GM13977 (cell line): Measurements from ENCODE around the gene CUL3.

Experiments
- DNase-seq: peaks from one replicate; pipeline ENCODE4 v3.0.0; 2012; ENCODE audit warnings: low spot score
- CTCF ChIP-seq: IDR thresholded peaks from 2 replicates; pipeline ENCODE4 v1.5.1; 2012; ENCODE audit warnings: mild to moderate bottlenecking, control low read depth; ENCODE audit not compliant: insufficient read depth; ENCODE audit errors: extremely low read depth, missing control alignments
- in situ Hi-C: fragments of 300-500 bp; cut with MboI; formaldehyde crosslinking; loops from one replicate; pipeline ENCODE4 v1.12.0; 2022; ENCODE audit warnings: low sequenced_read_pairs, low pct_unique_long_range_greater_than_20kb, mixed read lengths, inconsistent platforms; ENCODE audit not compliant: unreplicated experiment

The CUL3 gene

DNA sequence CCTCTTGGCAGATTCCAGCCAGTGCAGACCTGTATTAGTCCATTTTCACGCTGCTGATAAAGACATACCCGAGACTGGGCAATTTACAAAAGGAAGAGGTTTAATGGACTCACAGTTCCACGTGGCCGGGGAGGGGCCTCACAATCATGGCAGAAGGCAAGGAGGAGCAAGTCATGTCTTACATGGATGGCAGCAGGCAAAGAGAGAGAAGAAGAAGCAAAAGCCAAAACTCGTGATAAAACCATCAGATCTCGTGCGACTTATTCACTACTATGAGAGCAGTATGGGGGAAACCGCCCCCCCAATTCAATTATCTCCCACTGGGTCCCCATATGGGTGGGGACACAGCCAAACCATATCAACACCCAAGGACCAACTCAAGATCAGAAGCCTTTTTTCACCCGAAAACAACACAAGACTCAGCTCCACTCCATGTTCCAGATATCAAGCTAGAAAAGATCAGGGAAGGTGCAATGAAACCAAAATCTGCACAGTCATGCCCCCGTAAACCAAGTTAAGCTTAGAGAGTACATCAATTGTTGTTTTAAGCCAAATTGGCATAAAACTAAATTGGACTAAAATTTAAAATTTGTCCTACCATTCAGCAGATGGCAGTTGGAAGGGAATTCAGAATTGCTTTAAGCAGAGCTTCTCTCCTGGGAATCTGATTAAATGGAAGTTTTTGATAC is 127.6 kb downstream of the CUL3 start:
- in situ Hi-C loops, result no loop called here
- DNase-seq, result no peak
- no peak for TF ChIP-seq CTCF

- TF ChIP-seq CTCF, result no peak
- in situ Hi-C loops, result no loop called here
- no peak for DNase-seq
Observed at GRCh38 chr2:224453892-224454291, 131.3 kb downstream of the CUL3 start.

GRCh38 chr2:224449212-224450147 is 135.7 kb downstream of the CUL3 start:
- TF ChIP-seq CTCF, result peak; percentile 61
- in situ Hi-C loops, result no loop called here
- DNase-seq, result peak; percentile 47

- DNase-seq, result no peak
- in situ Hi-C loops, result no loop called here
- no peak for TF ChIP-seq CTCF
Observed at GRCh38 chr2:224448236-224448635, 136.9 kb downstream of the CUL3 start.

GRCh38 chr2:224444783-224445182 is 140.4 kb downstream of the CUL3 start:
- in situ Hi-C loops, result no loop called here
- DNase-seq, result no peak
- no peak for TF ChIP-seq CTCF

DNA sequence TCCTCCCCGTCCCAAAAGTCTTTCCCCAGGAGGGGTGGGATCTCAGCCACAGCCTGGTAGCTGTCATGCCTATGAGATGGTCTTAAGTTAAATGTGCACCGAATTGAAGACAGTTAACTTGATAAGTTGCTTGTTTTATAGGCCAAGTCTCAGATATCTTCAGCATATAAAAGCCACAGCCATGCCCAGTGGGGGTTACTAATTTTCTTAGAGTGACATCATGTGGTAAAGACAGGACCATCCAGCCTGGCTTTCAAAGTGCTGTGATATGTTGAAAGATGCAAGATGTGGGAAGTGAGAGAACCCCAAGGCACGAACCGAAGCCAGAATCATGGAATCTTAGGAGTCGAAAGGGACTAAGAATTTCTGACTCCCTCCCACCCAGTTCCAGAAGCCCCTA is 141.1 kb downstream of the CUL3 start:
- in situ Hi-C loops, result no loop called here
- no peak for TF ChIP-seq CTCF
- no peak for DNase-seq
